Panc1 (cell line): ENCODE results near the gene SRC. TPM values are rescaled to one million over a fixed set of nuclear protein-coding genes. Genes with fewer than 3 reads are reported as not detected.
A peak's percentile ranks its signal among the peaks of the same experiment; 100 is the strongest.

Experiments used
- ATAC-seq: fragments of 200-7000 bp; cut with Tn5 transposase; 2 replicates; pipeline ENCODE4 v1.9.1; 2020; ENCODE audit warnings: mild to moderate bottlenecking, moderate library complexity
- BruUV-seq: library from RNA; stranded (reverse); fragments of 400-500 nt; replicated peaks from 2 replicates; lab custom pipeline; 2021; lab: Mats Ljungman, UMichigan
- CTCF ChIA-PET: fragments of 300-600 bp; sonication (Branson Sonifier 250); formaldehyde crosslinking; loops from one replicate; lab custom pipeline; 2022; ENCODE audit warnings: antibody characterized with exemption; lab: Charles Lee
- POLR2A ChIA-PET: fragments of 300-600 bp; sonication (Branson Sonifier 250); formaldehyde crosslinking; loops from one replicate; lab custom pipeline; 2022; ENCODE audit warnings: antibody characterized with exemption; lab: Charles Lee
- DNase-seq: peaks from one replicate; pipeline ENCODE4 v3.0.0-alpha.2; 2010; ENCODE audit warnings: low read depth, low spot score
- H3K27ac ChIP-seq: 2 replicates; pipeline ENCODE4 v1.5.1; 2011; ENCODE audit warnings: mild to moderate bottlenecking, low read length, inconsistent platforms
- H3K27me3 ChIP-seq: fragments of 200-500 bp; sonication (Bioruptor generic); 2 replicates; pipeline ENCODE4 v1.6.0; 2014; ENCODE audit warnings: low read length, inconsistent platforms; ENCODE audit not compliant: control insufficient read depth, insufficient read depth
- H3K36me3 ChIP-seq: fragments of 200-500 bp; sonication (Bioruptor generic); 2 replicates; pipeline ENCODE4 v1.5.1; 2014; ENCODE audit warnings: inconsistent platforms, mild to moderate bottlenecking, low read length, moderate library complexity; ENCODE audit not compliant: control insufficient read depth, insufficient read depth
- H3K4me1 ChIP-seq: 2 replicates; pipeline ENCODE4 v1.5.1; 2011; ENCODE audit warnings: inconsistent platforms, mild to moderate bottlenecking, low read length, moderate library complexity; ENCODE audit not compliant: control insufficient read depth, insufficient read depth
- H3K4me3 ChIP-seq, 2 experiments: 2 replicates each; pipeline ENCODE4 v1.5.1; 2011 to 2012; ENCODE audit warnings: low read depth in 2 of 2, low read length in 2 of 2, mild to moderate bottlenecking in 2 of 2, inconsistent platforms in 1 of 2, moderate library complexity in 1 of 2
- H3K9me3 ChIP-seq: fragments of 200-500 bp; sonication (Bioruptor generic); 2 replicates; pipeline ENCODE4 v1.5.1; 2014; ENCODE audit warnings: low read depth, mild to moderate bottlenecking, inconsistent platforms, low read length, moderate library complexity; ENCODE audit not compliant: control insufficient read depth, insufficient read depth
- POLR2AphosphoS5 ChIP-seq: IDR thresholded peaks from 2 replicates; pipeline ENCODE4 v1.6.1; 2012; ENCODE audit warnings: mild to moderate bottlenecking, low read depth, low read length, moderate library complexity
- SIN3A ChIP-seq: IDR thresholded peaks from 2 replicates; pipeline ENCODE4 v1.6.1; 2012; ENCODE audit warnings: low read depth, mild to moderate bottlenecking, low read length, moderate library complexity, borderline replicate concordance; ENCODE audit not compliant: insufficient read depth
- TCF7L2 ChIP-seq: IDR thresholded peaks from 2 replicates; pipeline ENCODE4 v1.6.1; 2011; ENCODE audit warnings: mild to moderate bottlenecking, low read depth, low read length, inconsistent platforms
- in situ Hi-C: cut with HindIII; loops from 2 replicates; pipeline ENCODE4 v1.10.0; 2016; ENCODE audit warnings: low sequenced_read_pairs, low pct_unique_long_range_greater_than_20kb
- intact Hi-C: fragments of 100-400 bp; cut with micrococcal nuclease; formaldehyde crosslinking; loops from one replicate; pipeline ENCODE4 v1.10.0; 2022; ENCODE audit not compliant: unreplicated experiment
- total RNA-seq: library from RNA; stranded (reverse); gene quantifications from one replicate; pipeline ENCODE4 v1.2.1, GENCODE V29; 2021; ENCODE audit not compliant: unreplicated experiment
- TF ChIP-seq, protein P1 (sequence below), 2 experiments: IDR thresholded peaks; 2 replicates each; pipeline ENCODE4 v1.6.1; 2011 to 2012; ENCODE audit warnings: low read depth in 2 of 2, control low read depth in 1 of 2, low read length in 1 of 2, mild to moderate bottlenecking in 1 of 2, moderate library complexity in 1 of 2; ENCODE audit not compliant: insufficient read depth in 1 of 2
- TF ChIP-seq, protein P2 (sequence below): fragments of 450-650 bp; IDR thresholded peaks from 2 replicates; pipeline ENCODE4 v1.5.1; 2017; ENCODE audit warnings: mild to moderate bottlenecking

SRC gene
- total RNA-seq, 1 experiment from 2014 or later, result 24.9 TPM

DNA sequence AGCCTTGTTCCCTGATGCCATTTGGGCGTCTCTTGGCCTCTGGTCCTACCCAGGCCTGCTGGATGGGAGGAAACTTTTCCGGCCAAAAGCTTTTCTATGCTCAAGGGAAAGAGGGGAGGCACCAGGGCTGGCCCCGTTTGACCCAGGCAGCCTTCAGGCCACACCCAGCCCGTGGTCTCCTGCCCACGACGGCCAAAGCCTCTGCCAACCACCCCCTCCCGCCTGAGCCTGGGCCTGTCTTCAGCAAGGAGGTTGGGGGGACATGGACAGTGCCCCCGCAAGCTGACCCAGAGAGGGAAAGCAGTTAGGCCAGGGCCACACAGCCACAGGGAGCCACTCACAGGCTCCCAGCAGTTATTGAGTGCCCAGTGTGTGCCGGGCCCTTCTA lies 49.5 kb downstream of the SRC start:
- no TSS peak for BruUV-seq
- in situ Hi-C loops (no loop called here), intact Hi-C loops (no loop called here)
- Histone ChIP-seq H3K4me3 (no peak overlapping the region), H3K27ac (no peak overlapping the region), H3K36me3 (no peaks in the 10 kb centered on the region), H3K9me3 (no peaks in the 10 kb centered on the region), H3K27me3 (no peaks in the 10 kb centered on the region), H3K4me1 (no peaks in the 10 kb centered on the region)
- ATAC-seq (no peak), DNase-seq (no peak)
- ChIA-PET CTCF (no interaction called here), POLR2A (no interaction called here)
- TF ChIP-seq, protein P1, sequence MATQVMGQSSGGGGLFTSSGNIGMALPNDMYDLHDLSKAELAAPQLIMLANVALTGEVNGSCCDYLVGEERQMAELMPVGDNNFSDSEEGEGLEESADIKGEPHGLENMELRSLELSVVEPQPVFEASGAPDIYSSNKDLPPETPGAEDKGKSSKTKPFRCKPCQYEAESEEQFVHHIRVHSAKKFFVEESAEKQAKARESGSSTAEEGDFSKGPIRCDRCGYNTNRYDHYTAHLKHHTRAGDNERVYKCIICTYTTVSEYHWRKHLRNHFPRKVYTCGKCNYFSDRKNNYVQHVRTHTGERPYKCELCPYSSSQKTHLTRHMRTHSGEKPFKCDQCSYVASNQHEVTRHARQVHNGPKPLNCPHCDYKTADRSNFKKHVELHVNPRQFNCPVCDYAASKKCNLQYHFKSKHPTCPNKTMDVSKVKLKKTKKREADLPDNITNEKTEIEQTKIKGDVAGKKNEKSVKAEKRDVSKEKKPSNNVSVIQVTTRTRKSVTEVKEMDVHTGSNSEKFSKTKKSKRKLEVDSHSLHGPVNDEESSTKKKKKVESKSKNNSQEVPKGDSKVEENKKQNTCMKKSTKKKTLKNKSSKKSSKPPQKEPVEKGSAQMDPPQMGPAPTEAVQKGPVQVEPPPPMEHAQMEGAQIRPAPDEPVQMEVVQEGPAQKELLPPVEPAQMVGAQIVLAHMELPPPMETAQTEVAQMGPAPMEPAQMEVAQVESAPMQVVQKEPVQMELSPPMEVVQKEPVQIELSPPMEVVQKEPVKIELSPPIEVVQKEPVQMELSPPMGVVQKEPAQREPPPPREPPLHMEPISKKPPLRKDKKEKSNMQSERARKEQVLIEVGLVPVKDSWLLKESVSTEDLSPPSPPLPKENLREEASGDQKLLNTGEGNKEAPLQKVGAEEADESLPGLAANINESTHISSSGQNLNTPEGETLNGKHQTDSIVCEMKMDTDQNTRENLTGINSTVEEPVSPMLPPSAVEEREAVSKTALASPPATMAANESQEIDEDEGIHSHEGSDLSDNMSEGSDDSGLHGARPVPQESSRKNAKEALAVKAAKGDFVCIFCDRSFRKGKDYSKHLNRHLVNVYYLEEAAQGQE (IDR thresholded peaks at IDR 0.05; ENCODE audit: insufficient read depth in 1 of 2, low read depth in 2 of 2, low read length in 1 of 2), result no peak
- TF ChIP-seq POLR2AphosphoS5, result no peak
- no peak for TF ChIP-seq SIN3A
- TF ChIP-seq, protein P2, sequence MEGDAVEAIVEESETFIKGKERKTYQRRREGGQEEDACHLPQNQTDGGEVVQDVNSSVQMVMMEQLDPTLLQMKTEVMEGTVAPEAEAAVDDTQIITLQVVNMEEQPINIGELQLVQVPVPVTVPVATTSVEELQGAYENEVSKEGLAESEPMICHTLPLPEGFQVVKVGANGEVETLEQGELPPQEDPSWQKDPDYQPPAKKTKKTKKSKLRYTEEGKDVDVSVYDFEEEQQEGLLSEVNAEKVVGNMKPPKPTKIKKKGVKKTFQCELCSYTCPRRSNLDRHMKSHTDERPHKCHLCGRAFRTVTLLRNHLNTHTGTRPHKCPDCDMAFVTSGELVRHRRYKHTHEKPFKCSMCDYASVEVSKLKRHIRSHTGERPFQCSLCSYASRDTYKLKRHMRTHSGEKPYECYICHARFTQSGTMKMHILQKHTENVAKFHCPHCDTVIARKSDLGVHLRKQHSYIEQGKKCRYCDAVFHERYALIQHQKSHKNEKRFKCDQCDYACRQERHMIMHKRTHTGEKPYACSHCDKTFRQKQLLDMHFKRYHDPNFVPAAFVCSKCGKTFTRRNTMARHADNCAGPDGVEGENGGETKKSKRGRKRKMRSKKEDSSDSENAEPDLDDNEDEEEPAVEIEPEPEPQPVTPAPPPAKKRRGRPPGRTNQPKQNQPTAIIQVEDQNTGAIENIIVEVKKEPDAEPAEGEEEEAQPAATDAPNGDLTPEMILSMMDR, result no peak
- no peak for TF ChIP-seq TCF7L2

DNA sequence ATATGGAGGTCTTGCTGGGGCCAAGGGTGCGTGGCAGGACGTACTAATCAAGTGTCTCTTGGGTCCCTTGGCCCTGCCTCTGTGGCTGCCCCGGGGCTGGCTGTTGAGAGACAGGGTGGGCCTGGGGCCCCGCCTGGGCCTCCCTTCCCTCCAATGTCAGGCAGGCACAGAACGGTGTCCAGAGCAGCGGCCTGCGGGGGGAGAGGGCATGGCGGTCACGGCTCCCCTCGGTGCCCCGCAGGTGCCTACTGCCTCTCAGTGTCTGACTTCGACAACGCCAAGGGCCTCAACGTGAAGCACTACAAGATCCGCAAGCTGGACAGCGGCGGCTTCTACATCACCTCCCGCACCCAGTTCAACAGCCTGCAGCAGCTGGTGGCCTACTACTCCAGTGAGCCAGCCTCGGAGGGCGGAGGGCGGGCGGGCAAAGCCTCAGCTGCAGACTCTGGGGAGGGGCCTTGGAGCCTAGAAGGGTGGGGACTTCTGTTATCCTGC lies 50.0 kb downstream of the SRC start:
- TF ChIP-seq, protein P2, result no peak
- TF ChIP-seq, protein P1 (IDR thresholded peaks at IDR 0.05; ENCODE audit: insufficient read depth in 1 of 2, low read depth in 2 of 2, low read length in 1 of 2), result 0 out of 4 replicates have a peak, but pooled peaks of 1 of the 2 experiments have one; percentile 29
- in situ Hi-C loops (no loop called here), intact Hi-C loops (no loop called here)
- H3K9me3 ChIP-seq, result no peaks in the 10 kb centered on the region
- DNase-seq (no peak), ATAC-seq (no peak)
- H3K4me1 ChIP-seq, result no peaks in the 10 kb centered on the region
- H3K4me3 ChIP-seq, result no peak overlapping the region
- no TSS peak for BruUV-seq
- no peaks in the 10 kb centered on the region for H3K36me3 ChIP-seq
- ChIA-PET CTCF (no interaction called here), POLR2A (no interaction called here)
- no peaks in the 10 kb centered on the region for H3K27me3 ChIP-seq
- H3K27ac ChIP-seq, result no peak overlapping the region
